ENCODE measurements around the gene MUS81. TPM values are rescaled to one million over a fixed set of nuclear protein-coding genes. Genes with fewer than 3 reads are reported as not detected.

Gene MUS81, protein sequence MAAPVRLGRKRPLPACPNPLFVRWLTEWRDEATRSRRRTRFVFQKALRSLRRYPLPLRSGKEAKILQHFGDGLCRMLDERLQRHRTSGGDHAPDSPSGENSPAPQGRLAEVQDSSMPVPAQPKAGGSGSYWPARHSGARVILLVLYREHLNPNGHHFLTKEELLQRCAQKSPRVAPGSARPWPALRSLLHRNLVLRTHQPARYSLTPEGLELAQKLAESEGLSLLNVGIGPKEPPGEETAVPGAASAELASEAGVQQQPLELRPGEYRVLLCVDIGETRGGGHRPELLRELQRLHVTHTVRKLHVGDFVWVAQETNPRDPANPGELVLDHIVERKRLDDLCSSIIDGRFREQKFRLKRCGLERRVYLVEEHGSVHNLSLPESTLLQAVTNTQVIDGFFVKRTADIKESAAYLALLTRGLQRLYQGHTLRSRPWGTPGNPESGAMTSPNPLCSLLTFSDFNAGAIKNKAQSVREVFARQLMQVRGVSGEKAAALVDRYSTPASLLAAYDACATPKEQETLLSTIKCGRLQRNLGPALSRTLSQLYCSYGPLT
- total RNA-seq (2022; extraction: Qiagen RNA extraction; ENCODE audit: low read depth), result 20.1 to 33.6 TPM (median 29.6 TPM) in 5 replicates

GRCh38 chr11:65860278-65861164 lies at the start of gene MUS81:
Gene MUS81 (plus strand): TSS chr11:65860433. CDS start chr11:65860754, 321 bp downstream.

GRCh38 chr11:65833297-65834030 lies 26.8 kb upstream of the MUS81 start, which contains the start of gene SNX32:
Gene SNX32 (plus strand): TSS chr11:65833963. CDS start chr11:65834066, 103 bp downstream.

GRCh38 chr11:65857853-65858680 lies 2.2 kb upstream of the MUS81 start, which contains the start of gene CFL1:
Gene CFL1 (minus strand): TSS chr11:65858180. CDS start chr11:65858099, 81 bp downstream.

DNA sequence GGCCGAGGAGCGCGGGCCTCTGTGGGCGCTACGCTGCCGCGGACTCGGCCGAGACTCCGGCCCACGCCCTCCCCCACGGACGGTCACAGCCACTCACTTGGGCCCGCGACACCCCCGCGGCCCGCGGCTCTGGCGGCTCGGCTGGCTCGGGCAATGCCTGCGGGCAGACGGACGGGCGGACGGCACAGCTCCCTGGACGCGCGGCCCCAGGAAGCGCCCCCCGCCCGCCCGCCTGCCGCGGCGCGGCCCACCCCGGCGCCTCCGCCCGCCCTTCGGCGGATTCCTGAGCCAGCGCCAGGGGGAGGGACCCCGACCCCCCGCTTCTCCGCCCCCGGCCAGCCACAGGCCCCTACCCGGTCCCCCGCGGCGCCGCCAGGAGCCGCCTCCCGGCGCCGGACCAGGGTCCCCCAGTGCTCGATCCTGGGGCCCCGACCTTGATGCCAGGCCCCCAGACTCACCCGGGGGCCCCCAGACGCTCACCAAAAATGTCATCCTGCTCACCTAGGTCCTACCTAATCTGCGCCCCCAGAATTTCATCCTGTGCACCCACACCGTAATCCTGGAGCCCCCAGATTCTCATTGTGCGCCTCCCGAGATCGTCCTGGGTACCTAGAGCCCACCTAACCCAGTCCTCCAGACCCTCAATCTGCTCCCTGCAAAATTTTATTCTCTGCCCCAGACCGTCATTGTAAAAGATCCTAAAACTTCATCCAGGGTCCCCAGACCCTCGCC lies 12.5 kb downstream of the MUS81 start, which contains the start of gene EFEMP2:
TSS of gene EFEMP2 (minus strand) at position 215 of the 732 bp plus-strand sequence. CDS start 446 bp downstream, outside the sequence.

GRCh38 chr11:65879617-65880016 lies 19.4 kb downstream of the MUS81 start, which contains the start of gene CTSW:
Gene CTSW (plus strand): TSS chr11:65879837. CDS start chr11:65879855, 18 bp downstream.

DNA sequence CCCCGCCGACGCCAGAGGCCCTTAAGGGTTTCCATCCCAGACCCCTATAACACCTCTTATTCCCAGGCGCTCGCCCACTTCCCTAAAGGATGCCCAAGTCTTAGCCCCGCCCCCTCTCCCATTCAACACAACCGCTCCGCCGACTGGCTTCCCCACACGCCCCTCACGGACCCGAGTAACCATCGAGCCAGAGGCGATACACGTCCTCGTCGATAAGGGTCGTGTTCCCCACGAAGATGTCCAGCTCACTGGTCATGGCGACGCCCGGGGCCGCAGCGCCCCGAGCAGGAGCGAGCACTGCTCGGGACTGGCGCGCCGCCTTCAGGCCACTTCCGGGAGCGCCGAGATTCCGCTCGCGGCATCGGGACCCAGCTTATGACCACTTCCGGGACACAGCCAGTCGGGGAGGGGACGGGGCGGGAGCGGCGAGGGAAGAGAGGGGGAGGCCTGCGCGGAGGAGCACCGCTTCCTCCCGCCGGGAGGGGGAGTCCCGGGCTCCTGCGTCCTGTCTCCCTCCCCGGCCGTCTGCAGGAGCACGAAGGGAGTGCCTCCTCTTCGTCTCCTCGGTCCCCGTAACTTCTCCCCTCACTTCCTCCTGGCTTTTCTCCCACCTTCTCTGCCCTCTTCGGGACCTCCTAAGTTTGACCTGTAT lies 28.1 kb downstream of the MUS81 start, which contains the start of gene FIBP:
TSS of gene FIBP (minus strand) at position 309 of the 652 bp plus-strand sequence. CDS start at position 256, 53 bp downstream.

GRCh38 chr11:65890324-65891218 lies 30.3 kb downstream of the MUS81 start, which contains the start of gene CCDC85B:
Gene CCDC85B (plus strand): TSS chr11:65890673. CDS start chr11:65890784, 111 bp downstream.

GRCh38 chr11:65900125-65900898 lies 40.1 kb downstream of the MUS81 start, which contains the start of gene FOSL1:
Gene FOSL1 (minus strand): TSS chr11:65900388. CDS start chr11:65900339, 49 bp downstream.

Other genes with a start within 250 kb of the MUS81 start
- gene MAP3K11, start 246.2 kb upstream of the MUS81 start, total RNA-seq (2022; extraction: Qiagen RNA extraction; ENCODE audit: low read depth), result 38.9 to 53.5 TPM (median 48.3 TPM) in 5 replicates
- gene PCNX3, start 244.7 kb upstream of the MUS81 start, total RNA-seq (2022; extraction: Qiagen RNA extraction; ENCODE audit: low read depth), result 26.1 to 36.6 TPM (median 36.0 TPM) in 5 replicates
- 12.7 to 19.1 TPM (median 17.6 TPM) in 5 replicates for gene SIPA1, start 222.3 kb upstream of the MUS81 start, total RNA-seq (2022; extraction: Qiagen RNA extraction; ENCODE audit: low read depth)
- gene RELA, start 197.5 kb upstream of the MUS81 start, total RNA-seq (2022; extraction: Qiagen RNA extraction; ENCODE audit: low read depth), result 62.9 to 74.7 TPM (median 72.1 TPM) in 5 replicates
- gene KAT5, start 148.2 kb upstream of the MUS81 start, total RNA-seq (2022; extraction: Qiagen RNA extraction; ENCODE audit: low read depth), result 40.6 to 53.9 TPM (median 50.3 TPM) in 5 replicates
- gene RNASEH2C, start 139.6 kb upstream of the MUS81 start, total RNA-seq (2022; extraction: Qiagen RNA extraction; ENCODE audit: low read depth), result 39.2 to 49.6 TPM (median 47.9 TPM) in 5 replicates
- 8.5 to 12.1 TPM (median 10.7 TPM) in 5 replicates for gene AP5B1, start 79.5 kb upstream of the MUS81 start, total RNA-seq (2022; extraction: Qiagen RNA extraction; ENCODE audit: low read depth)
- gene OVOL1, start 73.4 kb upstream of the MUS81 start, total RNA-seq (2022; extraction: Qiagen RNA extraction; ENCODE audit: low read depth), result 0.05 to 0.09 TPM (median 0.08 TPM) in 3 of 5 replicates, not detected in the others
- gene SNX32, start 26.5 kb upstream of the MUS81 start, total RNA-seq (2022; extraction: Qiagen RNA extraction; ENCODE audit: low read depth), result 0.05 to 0.08 TPM (median 0.07 TPM) in 3 of 5 replicates, not detected in the others
- 1,820 to 2,323 TPM (median 2,200 TPM) in 5 replicates for gene CFL1, start 2.3 kb upstream of the MUS81 start, total RNA-seq (2022; extraction: Qiagen RNA extraction; ENCODE audit: low read depth)
- gene EFEMP2, start 12.4 kb downstream of the MUS81 start, total RNA-seq (2022; extraction: Qiagen RNA extraction; ENCODE audit: low read depth), result 0.64 to 1.2 TPM (median 1.1 TPM) in 5 replicates
- gene CTSW, start 19.4 kb downstream of the MUS81 start, total RNA-seq (2022; extraction: Qiagen RNA extraction; ENCODE audit: low read depth), result 0.09 to 0.10 TPM in 2 of 5 replicates, not detected in the others
- gene FIBP, start 28.0 kb downstream of the MUS81 start, total RNA-seq (2022; extraction: Qiagen RNA extraction; ENCODE audit: low read depth), result 73.7 to 85.9 TPM (median 84.2 TPM) in 5 replicates
- 30.0 to 43.4 TPM (median 41.9 TPM) in 5 replicates for gene CCDC85B, start 30.2 kb downstream of the MUS81 start, total RNA-seq (2022; extraction: Qiagen RNA extraction; ENCODE audit: low read depth)
- gene FOSL1, start 40.0 kb downstream of the MUS81 start, total RNA-seq (2022; extraction: Qiagen RNA extraction; ENCODE audit: low read depth), result 125 to 190 TPM (median 143 TPM) in 5 replicates
- gene C11orf68, start 58.6 kb downstream of the MUS81 start, total RNA-seq (2022; extraction: Qiagen RNA extraction; ENCODE audit: low read depth), result 32.7 to 44.7 TPM (median 43.0 TPM) in 5 replicates
- 183 to 254 TPM (median 197 TPM) in 5 replicates for gene DRAP1, start 59.0 kb downstream of the MUS81 start, total RNA-seq (2022; extraction: Qiagen RNA extraction; ENCODE audit: low read depth)
- gene TSGA10IP, start 85.0 kb downstream of the MUS81 start, total RNA-seq (2022; extraction: Qiagen RNA extraction; ENCODE audit: low read depth), result not detected in 5 replicates
- 47.0 to 61.7 TPM (median 60.4 TPM) in 5 replicates for gene SART1, start 101.3 kb downstream of the MUS81 start, total RNA-seq (2022; extraction: Qiagen RNA extraction; ENCODE audit: low read depth)
- gene EIF1AD, start 141.7 kb downstream of the MUS81 start, total RNA-seq (2022; extraction: Qiagen RNA extraction; ENCODE audit: low read depth), result 37.7 to 47.7 TPM (median 40.1 TPM) in 5 replicates
- gene BANF1, start 142.1 kb downstream of the MUS81 start, total RNA-seq (2022; extraction: Qiagen RNA extraction; ENCODE audit: low read depth), result 358 to 512 TPM (median 465 TPM) in 5 replicates
- not detected in 5 replicates for gene CST6, start 151.6 kb downstream of the MUS81 start, total RNA-seq (2022; extraction: Qiagen RNA extraction; ENCODE audit: low read depth)
- 0.89 to 1.8 TPM (median 1.5 TPM) in 5 replicates for gene CATSPER1, start 166.0 kb downstream of the MUS81 start, total RNA-seq (2022; extraction: Qiagen RNA extraction; ENCODE audit: low read depth)
- not detected in 5 replicates for gene GAL3ST3, start 188.7 kb downstream of the MUS81 start, total RNA-seq (2022; extraction: Qiagen RNA extraction; ENCODE audit: low read depth)
- gene SF3B2, start 191.9 kb downstream of the MUS81 start, total RNA-seq (2022; extraction: Qiagen RNA extraction; ENCODE audit: low read depth), result 167 to 176 TPM (median 170 TPM) in 5 replicates
- gene PACS1, start 209.8 kb downstream of the MUS81 start, total RNA-seq (2022; extraction: Qiagen RNA extraction; ENCODE audit: low read depth), result 55.6 to 82.5 TPM (median 76.9 TPM) in 5 replicates

All from A549 treated with GW870086 at 1 μM for 4 hours (cell line).